HCT116 (cell line): ENCODE measurements around the gene AFTPH. TPM values are rescaled to one million over a fixed set of nuclear protein-coding genes. Genes with fewer than 3 reads are reported as not detected.

ENCODE experiments used
- ATAC-seq: fragments of 200-7000 bp; cut with Tn5 transposase; 2 replicates; pipeline ENCODE4 v1.9.1; 2020; ENCODE audit warnings: mild to moderate bottlenecking, moderate library complexity
- BruUV-seq: library from RNA; stranded (reverse); fragments of 400-500 nt; replicated peaks from 2 replicates; lab custom pipeline; 2021; lab: Mats Ljungman, UMichigan
- CTCF ChIA-PET: fragments of 300-600 bp; sonication (Branson Sonifier 250); formaldehyde crosslinking; loops from one replicate; lab custom pipeline; 2021; ENCODE audit warnings: antibody characterized with exemption; lab: Charles Lee
- POLR2A ChIA-PET: fragments of 300-600, 350-600 bp; sonication (Branson Sonifier 250); formaldehyde crosslinking; loops from one replicate; lab custom pipeline; 2021; ENCODE audit warnings: antibody characterized with exemption; lab: Charles Lee
- RAD21 ChIA-PET, 2 experiments: fragments of 300-600 bp; sonication (Branson Sonifier 250); formaldehyde crosslinking; loops; one replicate each; lab custom pipeline; 2023; ENCODE audit warnings: low total read pairs in 2 of 2; ENCODE audit not compliant: uncharacterized antibody in 2 of 2, unreplicated experiment in 2 of 2, low non-redundant PET in 1 of 2; lab: Charles Lee
- DNase-seq: peaks from one replicate; pipeline ENCODE4 v3.0.0-alpha.2; 2010; ENCODE audit warnings: low read depth, low spot score
- H2AFZ ChIP-seq: fragments of 200-600 bp; shearing (Covaris generic), sonication (generic); 2 replicates; pipeline ENCODE4 v1.6.1; 2017; ENCODE audit warnings: low read depth, mixed run types, mixed read lengths, antibody characterized with exemption, low read length; ENCODE audit not compliant: poor library complexity, severe bottlenecking
- H3K27ac ChIP-seq: 2 replicates; pipeline ENCODE4 v1.5.1; 2012; ENCODE audit warnings: low read depth, low read length
- H3K27me3 ChIP-seq: fragments of 200-600 bp; sonication (generic); 2 replicates; pipeline ENCODE4 v1.6.1; 2016; ENCODE audit warnings: mixed run types, low read length, mixed read lengths; ENCODE audit not compliant: insufficient read depth
- H3K36me3 ChIP-seq, 2 experiments: fragments of 200-500 bp in 1 of 2; fragments of 200-600 bp in 1 of 2; sonication (Bioruptor generic) in 1 of 2; sonication (generic) in 1 of 2; 2 replicates each; pipeline versions ENCODE4 v1.5.1 to v1.6.1; 2014 to 2016; ENCODE audit warnings: low read length in 2 of 2, inconsistent platforms in 1 of 2, mixed read lengths in 1 of 2, mixed run types in 1 of 2; ENCODE audit not compliant: insufficient read depth in 2 of 2, control insufficient read depth in 1 of 2
- H3K4me1 ChIP-seq, 2 experiments: fragments of 200-600 bp in 1 of 2; sonication (generic) in 1 of 2; 2 replicates each; pipeline versions ENCODE4 v1.5.1 to v1.6.1; 2012 to 2017; ENCODE audit warnings: low read length in 2 of 2, inconsistent platforms in 1 of 2, mild to moderate bottlenecking in 1 of 2, mixed read lengths in 1 of 2, mixed run types in 1 of 2, moderate library complexity in 1 of 2; ENCODE audit not compliant: insufficient read depth in 2 of 2, control insufficient read depth in 1 of 2
- H3K4me2 ChIP-seq: fragments of 200-600 bp; sonication (generic); 2 replicates; pipeline ENCODE4 v1.6.1; 2017; ENCODE audit warnings: mixed run types, low read length, mixed read lengths
- H3K4me3 ChIP-seq, 2 experiments: fragments of 200-600 bp in 1 of 2; sonication (generic) in 1 of 2; replicated peaks in 1 of 2; 2 replicates each; pipeline ENCODE4 v1.5.1; 2011 to 2016; ENCODE audit warnings: low read length in 2 of 2, control low read depth in 1 of 2, low read depth in 1 of 2, mild to moderate bottlenecking in 1 of 2, mixed read lengths in 1 of 2, mixed run types in 1 of 2
- H3K79me2 ChIP-seq: fragments of 200-600 bp; sonication (generic); 2 replicates; pipeline ENCODE4 v1.6.1; 2017; ENCODE audit warnings: mild to moderate bottlenecking, mixed run types, low read length, moderate library complexity, mixed read lengths; ENCODE audit not compliant: insufficient read depth
- H3K9ac ChIP-seq: fragments of 200-600 bp; sonication (generic); 2 replicates; pipeline ENCODE4 v1.6.1; 2016; ENCODE audit warnings: low read length, mixed read lengths
- H3K9me2 ChIP-seq: fragments of 200-600 bp; sonication (generic), shearing (Covaris generic); 2 replicates; pipeline ENCODE4 v1.6.1; 2017; ENCODE audit warnings: mixed run types, mild to moderate bottlenecking, moderate library complexity; ENCODE audit not compliant: insufficient read depth
- H3K9me3 ChIP-seq, 2 experiments: fragments of 200-500 bp in 1 of 2; fragments of 200-600 bp in 1 of 2; sonication (Bioruptor generic) in 1 of 2; sonication (generic) in 1 of 2; 2 replicates each; pipeline ENCODE4 v1.6.1; 2014 to 2017; ENCODE audit warnings: low read length in 2 of 2, mixed read lengths in 2 of 2, inconsistent platforms in 1 of 2, low read depth in 1 of 2, mild to moderate bottlenecking in 1 of 2, mixed run types in 1 of 2, moderate library complexity in 1 of 2; ENCODE audit not compliant: control insufficient read depth in 1 of 2, insufficient read depth in 1 of 2
- H4K20me1 ChIP-seq: fragments of 200-600 bp; sonication (generic), shearing (Covaris generic); 2 replicates; pipeline ENCODE4 v1.6.1; 2017; ENCODE audit warnings: mixed run types, mild to moderate bottlenecking, moderate library complexity; ENCODE audit not compliant: insufficient read depth
- CBX3 ChIP-seq: IDR thresholded peaks from 2 replicates; pipeline ENCODE4 v1.6.1; 2012; ENCODE audit warnings: low read depth
- CEBPB ChIP-seq: IDR thresholded peaks from 2 replicates; pipeline ENCODE4 v1.6.1; 2012; ENCODE audit warnings: low read depth
- EGR1 ChIP-seq: IDR thresholded peaks from 2 replicates; pipeline ENCODE4 v1.6.1; 2012; ENCODE audit warnings: low read depth
- ELF1 ChIP-seq: IDR thresholded peaks from 2 replicates; pipeline ENCODE4 v1.6.1; 2012; ENCODE audit warnings: low read depth, borderline replicate concordance
- EZH2phosphoT487 ChIP-seq: fragments of 200-600 bp; IDR thresholded peaks from 2 replicates; pipeline ENCODE4 v1.6.1; 2018; ENCODE audit warnings: antibody characterized with exemption, borderline replicate concordance
- JUND ChIP-seq: IDR thresholded peaks from 2 replicates; pipeline ENCODE4 v1.6.1; 2012
- POLR2A ChIP-seq: IDR thresholded peaks from 2 replicates; pipeline ENCODE4 v1.7.0; 2011; ENCODE audit warnings: borderline replicate concordance; ENCODE audit not compliant: insufficient read depth, insufficient read length; ENCODE audit errors: extremely low read depth
- POLR2AphosphoS5 ChIP-seq: IDR thresholded peaks from 2 replicates; pipeline ENCODE4 v1.6.1; 2011; ENCODE audit warnings: mild to moderate bottlenecking, low read depth, low read length, moderate library complexity
- RAD21 ChIP-seq: IDR thresholded peaks from 2 replicates; pipeline ENCODE4 v1.6.1; 2012; ENCODE audit warnings: low read depth, mild to moderate bottlenecking
- SIN3A ChIP-seq: IDR thresholded peaks from 2 replicates; pipeline ENCODE4 v1.6.1; 2012; ENCODE audit warnings: low read depth
- SP1 ChIP-seq: IDR thresholded peaks from 2 replicates; pipeline ENCODE4 v1.6.1; 2012; ENCODE audit warnings: low read depth
- SRF ChIP-seq: IDR thresholded peaks from 2 replicates; pipeline ENCODE4 v1.6.1; 2012; ENCODE audit warnings: low read depth
- TCF7L2 ChIP-seq: IDR thresholded peaks from 2 replicates; pipeline ENCODE4 v1.7.0; 2011; ENCODE audit warnings: borderline replicate concordance, inconsistent platforms; ENCODE audit not compliant: insufficient read depth, insufficient read length; ENCODE audit errors: extremely low read depth
- YY1 ChIP-seq: IDR thresholded peaks from 2 replicates; pipeline ENCODE4 v1.6.1; 2011; ENCODE audit warnings: low read length, low read depth, moderate library complexity, mild to moderate bottlenecking; ENCODE audit not compliant: insufficient replicate concordance; ENCODE audit errors: extremely low read depth
- ZNF274 ChIP-seq: fragments of 200-500 bp; sonication (Bioruptor generic); IDR thresholded peaks from 2 replicates; pipeline ENCODE4 v1.6.1; 2014; ENCODE audit warnings: mild to moderate bottlenecking, low read depth, low read length, inconsistent platforms
- intact Hi-C: fragments of 100-400 bp; cut with micrococcal nuclease; formaldehyde crosslinking; loops from 2 replicates; pipeline ENCODE4 v1.10.0; 2022
- total RNA-seq: library from RNA; stranded (reverse); gene quantifications from one replicate; pipeline ENCODE4 v1.2.1, GENCODE V29; 2021; ENCODE audit not compliant: unreplicated experiment
- TF ChIP-seq, protein P1 (sequence below): IDR thresholded peaks from 2 replicates; pipeline ENCODE4 v1.6.1; 2012
- TF ChIP-seq, protein P2 (sequence below): IDR thresholded peaks from 2 replicates; pipeline ENCODE4 v1.6.1; 2012
- TF ChIP-seq, protein P3 (sequence below), 3 experiments: fragments of 200-600 bp in 1 of 3; sonication (generic) in 1 of 3; IDR thresholded peaks in 2 of 3; conservative IDR thresholded peaks in 1 of 3; 2 replicates each; pipeline ENCODE4 v1.5.1; 2012 to 2017; ENCODE audit warnings: low read depth in 2 of 3, low read length in 2 of 3, antibody characterized with exemption in 1 of 3, borderline replicate concordance in 1 of 3, control low read depth in 1 of 3, mild to moderate bottlenecking in 1 of 3, mixed read lengths in 1 of 3, mixed run types in 1 of 3, moderate library complexity in 1 of 3; ENCODE audit not compliant: insufficient read depth in 1 of 3
- TF ChIP-seq, protein P4 (sequence below): IDR thresholded peaks from 2 replicates; pipeline ENCODE4 v1.6.1; 2011; ENCODE audit warnings: mild to moderate bottlenecking, low read length, moderate library complexity; ENCODE audit not compliant: insufficient replicate concordance; ENCODE audit errors: extremely low read depth
- TF ChIP-seq, protein P5 (sequence below): IDR thresholded peaks from 2 replicates; pipeline ENCODE4 v1.6.1; 2012; ENCODE audit warnings: low read depth

Gene AFTPH
- total RNA-seq, 1 experiment from 2014 or later, result 23.6 TPM

DNA sequence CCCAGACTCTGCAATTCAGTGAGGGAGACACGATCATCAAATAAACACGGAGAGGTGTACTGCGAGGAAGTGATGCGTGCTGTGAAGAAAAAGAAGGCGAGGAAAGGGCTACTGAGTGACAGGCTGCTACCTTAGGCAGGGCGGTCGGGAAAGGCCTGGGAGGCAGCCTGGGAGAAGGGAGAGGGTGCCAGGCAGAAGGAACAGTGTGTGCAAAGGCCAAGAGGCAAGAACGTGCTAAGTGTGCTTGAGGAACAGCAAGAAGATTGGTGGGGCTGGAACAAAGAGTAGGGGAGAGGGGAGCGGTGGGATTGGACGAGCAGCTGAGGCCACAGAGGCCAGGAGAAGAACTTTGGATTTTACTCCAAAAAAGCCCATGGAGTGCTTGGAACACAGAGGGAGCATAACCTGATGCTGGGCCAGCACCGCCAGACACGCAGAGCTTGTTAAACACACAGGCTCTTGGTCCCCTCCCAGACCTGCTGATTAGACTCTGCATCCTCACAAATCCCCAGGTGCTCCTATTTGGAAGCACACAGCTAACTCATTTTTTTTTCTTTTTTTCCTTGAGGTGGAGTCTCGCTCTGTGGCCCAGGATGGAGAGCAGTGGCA, 99.2 kb downstream of the AFTPH start:
- no peaks in the 10 kb centered on the region for H3K79me2 ChIP-seq
- DNase-seq (no peak), ATAC-seq (no peak)
- ChIA-PET RAD21 (no interaction called here), CTCF (no interaction called here), POLR2A (no interaction called here)
- no peaks in the 10 kb centered on the region for H3K9me2 ChIP-seq
- no peak overlapping the region for H3K27ac ChIP-seq
- H3K27me3 ChIP-seq, result no peaks in the 10 kb centered on the region
- no peak overlapping the region for H3K4me2 ChIP-seq
- intact Hi-C loops, result no loop called here
- H3K9me3 ChIP-seq, result no peaks in the 10 kb centered on the region
- H3K36me3 ChIP-seq, result no peaks in the 10 kb centered on the region
- H3K9ac ChIP-seq, result no peak overlapping the region
- H2AFZ ChIP-seq, result no peak overlapping the region
- TF ChIP-seq SP1 (no peak), EZH2phosphoT487 (no peak), YY1 (no peak), ZNF274 (no peak), TCF7L2 (no peak), CEBPB (no peak), EGR1 (no peak), SIN3A (no peak), RAD21 (no peak), POLR2A (no peak), ELF1 (no peak), SRF (no peak), CBX3 (no peak), POLR2AphosphoS5 (no peak), JUND (no peak)
- TF ChIP-seq, protein P1, sequence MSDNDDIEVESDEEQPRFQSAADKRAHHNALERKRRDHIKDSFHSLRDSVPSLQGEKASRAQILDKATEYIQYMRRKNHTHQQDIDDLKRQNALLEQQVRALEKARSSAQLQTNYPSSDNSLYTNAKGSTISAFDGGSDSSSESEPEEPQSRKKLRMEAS, result no peak
- TF ChIP-seq, protein P2, sequence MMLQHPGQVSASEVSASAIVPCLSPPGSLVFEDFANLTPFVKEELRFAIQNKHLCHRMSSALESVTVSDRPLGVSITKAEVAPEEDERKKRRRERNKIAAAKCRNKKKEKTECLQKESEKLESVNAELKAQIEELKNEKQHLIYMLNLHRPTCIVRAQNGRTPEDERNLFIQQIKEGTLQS, result no peak
- TF ChIP-seq, protein P3, sequence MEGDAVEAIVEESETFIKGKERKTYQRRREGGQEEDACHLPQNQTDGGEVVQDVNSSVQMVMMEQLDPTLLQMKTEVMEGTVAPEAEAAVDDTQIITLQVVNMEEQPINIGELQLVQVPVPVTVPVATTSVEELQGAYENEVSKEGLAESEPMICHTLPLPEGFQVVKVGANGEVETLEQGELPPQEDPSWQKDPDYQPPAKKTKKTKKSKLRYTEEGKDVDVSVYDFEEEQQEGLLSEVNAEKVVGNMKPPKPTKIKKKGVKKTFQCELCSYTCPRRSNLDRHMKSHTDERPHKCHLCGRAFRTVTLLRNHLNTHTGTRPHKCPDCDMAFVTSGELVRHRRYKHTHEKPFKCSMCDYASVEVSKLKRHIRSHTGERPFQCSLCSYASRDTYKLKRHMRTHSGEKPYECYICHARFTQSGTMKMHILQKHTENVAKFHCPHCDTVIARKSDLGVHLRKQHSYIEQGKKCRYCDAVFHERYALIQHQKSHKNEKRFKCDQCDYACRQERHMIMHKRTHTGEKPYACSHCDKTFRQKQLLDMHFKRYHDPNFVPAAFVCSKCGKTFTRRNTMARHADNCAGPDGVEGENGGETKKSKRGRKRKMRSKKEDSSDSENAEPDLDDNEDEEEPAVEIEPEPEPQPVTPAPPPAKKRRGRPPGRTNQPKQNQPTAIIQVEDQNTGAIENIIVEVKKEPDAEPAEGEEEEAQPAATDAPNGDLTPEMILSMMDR (IDR thresholded peaks at IDR 0.05 in 2 of 3, conservative IDR thresholded peaks at IDR 0.05 in 1 of 3; ENCODE audit: borderline replicate concordance in 1 of 3, insufficient read depth in 1 of 3, low read depth in 2 of 3, low read length in 2 of 3), result no peak
- TF ChIP-seq, protein P4, sequence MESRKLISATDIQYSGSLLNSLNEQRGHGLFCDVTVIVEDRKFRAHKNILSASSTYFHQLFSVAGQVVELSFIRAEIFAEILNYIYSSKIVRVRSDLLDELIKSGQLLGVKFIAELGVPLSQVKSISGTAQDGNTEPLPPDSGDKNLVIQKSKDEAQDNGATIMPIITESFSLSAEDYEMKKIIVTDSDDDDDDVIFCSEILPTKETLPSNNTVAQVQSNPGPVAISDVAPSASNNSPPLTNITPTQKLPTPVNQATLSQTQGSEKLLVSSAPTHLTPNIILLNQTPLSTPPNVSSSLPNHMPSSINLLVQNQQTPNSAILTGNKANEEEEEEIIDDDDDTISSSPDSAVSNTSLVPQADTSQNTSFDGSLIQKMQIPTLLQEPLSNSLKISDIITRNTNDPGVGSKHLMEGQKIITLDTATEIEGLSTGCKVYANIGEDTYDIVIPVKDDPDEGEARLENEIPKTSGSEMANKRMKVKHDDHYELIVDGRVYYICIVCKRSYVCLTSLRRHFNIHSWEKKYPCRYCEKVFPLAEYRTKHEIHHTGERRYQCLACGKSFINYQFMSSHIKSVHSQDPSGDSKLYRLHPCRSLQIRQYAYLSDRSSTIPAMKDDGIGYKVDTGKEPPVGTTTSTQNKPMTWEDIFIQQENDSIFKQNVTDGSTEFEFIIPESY, result no peak
- TF ChIP-seq, protein P5, sequence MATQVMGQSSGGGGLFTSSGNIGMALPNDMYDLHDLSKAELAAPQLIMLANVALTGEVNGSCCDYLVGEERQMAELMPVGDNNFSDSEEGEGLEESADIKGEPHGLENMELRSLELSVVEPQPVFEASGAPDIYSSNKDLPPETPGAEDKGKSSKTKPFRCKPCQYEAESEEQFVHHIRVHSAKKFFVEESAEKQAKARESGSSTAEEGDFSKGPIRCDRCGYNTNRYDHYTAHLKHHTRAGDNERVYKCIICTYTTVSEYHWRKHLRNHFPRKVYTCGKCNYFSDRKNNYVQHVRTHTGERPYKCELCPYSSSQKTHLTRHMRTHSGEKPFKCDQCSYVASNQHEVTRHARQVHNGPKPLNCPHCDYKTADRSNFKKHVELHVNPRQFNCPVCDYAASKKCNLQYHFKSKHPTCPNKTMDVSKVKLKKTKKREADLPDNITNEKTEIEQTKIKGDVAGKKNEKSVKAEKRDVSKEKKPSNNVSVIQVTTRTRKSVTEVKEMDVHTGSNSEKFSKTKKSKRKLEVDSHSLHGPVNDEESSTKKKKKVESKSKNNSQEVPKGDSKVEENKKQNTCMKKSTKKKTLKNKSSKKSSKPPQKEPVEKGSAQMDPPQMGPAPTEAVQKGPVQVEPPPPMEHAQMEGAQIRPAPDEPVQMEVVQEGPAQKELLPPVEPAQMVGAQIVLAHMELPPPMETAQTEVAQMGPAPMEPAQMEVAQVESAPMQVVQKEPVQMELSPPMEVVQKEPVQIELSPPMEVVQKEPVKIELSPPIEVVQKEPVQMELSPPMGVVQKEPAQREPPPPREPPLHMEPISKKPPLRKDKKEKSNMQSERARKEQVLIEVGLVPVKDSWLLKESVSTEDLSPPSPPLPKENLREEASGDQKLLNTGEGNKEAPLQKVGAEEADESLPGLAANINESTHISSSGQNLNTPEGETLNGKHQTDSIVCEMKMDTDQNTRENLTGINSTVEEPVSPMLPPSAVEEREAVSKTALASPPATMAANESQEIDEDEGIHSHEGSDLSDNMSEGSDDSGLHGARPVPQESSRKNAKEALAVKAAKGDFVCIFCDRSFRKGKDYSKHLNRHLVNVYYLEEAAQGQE, result no peak
- BruUV-seq, result no TSS peak
- H4K20me1 ChIP-seq, result no peaks in the 10 kb centered on the region
- H3K4me3 ChIP-seq, result no peak overlapping the region
- no peaks in the 10 kb centered on the region for H3K4me1 ChIP-seq
